NCI-H446 (cell line): ENCODE results near the gene CCDC192.
"Not testable (repeated sequence)": the region's sequence is repeated elsewhere in the genome, so short reads cannot be mapped to it uniquely, and the experiment has no call there.

Experiments used
- DNase-seq, 2 experiments: peaks; one replicate each; lab custom pipeline; 2025; lab: John Stamatoyannopoulos, UW

Gene CCDC192

DNA sequence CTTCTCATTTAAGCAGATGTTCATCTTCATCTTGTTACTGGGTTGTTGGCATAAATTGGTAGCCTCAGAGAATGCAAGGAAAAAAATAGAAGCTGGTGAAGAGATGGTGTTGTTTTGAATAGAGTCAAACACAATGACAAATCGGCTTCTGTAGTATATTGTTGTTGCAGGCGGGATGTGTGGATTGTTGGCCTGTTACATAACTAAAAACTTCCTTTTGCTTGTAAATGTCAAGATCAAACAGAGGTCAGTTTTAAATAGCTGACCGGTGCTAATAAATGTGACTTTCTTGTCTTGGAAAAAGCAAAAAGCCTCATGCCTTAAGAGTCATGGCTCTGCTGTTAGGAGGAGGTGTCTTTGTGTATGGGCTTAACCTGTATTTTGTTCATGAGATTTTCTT lies 59.2 kb downstream of the CCDC192 start:
- no peak for DNase-seq

DNA sequence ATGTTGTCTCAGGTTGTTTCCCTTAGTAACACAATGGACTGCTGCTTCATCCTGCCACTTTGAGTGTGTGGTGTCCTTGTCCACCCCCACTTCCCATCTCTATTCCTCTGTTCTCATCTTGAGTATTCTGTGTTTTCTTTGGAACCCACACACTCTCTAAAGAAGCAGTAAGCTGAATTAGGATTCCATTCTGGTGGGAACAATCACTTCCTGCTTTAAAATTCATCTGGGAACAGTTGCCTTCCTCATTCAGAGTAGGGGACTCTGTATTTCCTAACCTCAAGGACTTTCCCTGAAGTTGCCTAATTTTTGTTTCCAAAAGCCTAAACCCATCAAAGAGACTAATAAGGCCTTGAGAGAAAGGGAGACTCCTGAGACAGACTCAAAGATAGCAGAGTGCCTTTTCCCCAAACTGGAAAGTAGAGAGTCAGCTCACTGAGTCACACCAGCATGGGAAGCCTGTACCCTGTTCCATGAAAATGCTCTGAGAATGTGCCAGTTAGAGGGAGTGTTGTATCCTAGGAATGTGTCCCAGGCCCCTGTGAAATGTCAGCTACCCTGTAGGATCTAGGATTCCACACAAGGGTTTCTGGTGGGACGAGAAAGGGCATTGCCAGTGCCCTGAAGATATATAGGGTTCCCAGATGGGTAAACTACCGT lies 63.6 kb downstream of the CCDC192 start:
- no peak for DNase-seq

- DNase-seq: no peak
Measured at GRCh38 chr5:127769386-127769785, 66.2 kb downstream of the CCDC192 start.

DNA sequence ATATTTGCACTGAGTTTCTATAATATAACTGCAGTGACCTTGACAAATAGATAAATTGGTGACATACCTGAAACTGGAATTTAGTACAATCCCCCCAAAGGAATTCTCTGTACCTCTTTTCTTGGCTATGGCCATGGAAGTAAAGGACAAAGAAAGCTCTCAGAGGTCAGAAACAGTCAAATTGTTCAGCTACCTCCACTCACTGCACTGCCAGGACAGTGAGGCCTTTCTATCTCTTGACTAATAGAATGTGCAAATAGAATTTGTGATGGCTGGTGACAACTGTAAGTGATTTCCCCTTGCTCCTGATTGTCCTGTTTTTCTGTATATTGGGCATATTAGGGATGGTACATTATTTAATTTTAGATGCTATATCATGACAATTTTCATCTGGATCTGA lies 67.1 kb downstream of the CCDC192 start:
- DNase-seq: no peak

DNA sequence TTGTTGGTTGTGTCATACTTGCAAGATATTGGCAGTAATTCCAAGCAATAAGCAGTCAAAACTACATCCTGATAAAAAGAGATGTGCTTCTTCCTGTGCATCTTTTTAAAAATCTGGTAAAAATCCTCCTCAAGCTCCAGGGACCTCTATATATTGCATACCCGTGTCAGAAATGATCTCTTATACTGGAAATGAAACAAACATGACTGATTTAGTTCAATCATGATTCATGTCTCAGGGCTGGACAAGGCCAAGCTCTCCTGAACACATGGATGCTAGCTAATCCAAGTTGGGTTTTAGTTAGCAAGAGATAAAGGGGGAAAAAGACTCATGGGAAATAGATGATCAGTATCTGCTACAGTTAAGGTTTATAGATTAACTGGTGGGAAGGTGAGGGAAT lies 69.3 kb downstream of the CCDC192 start:
- no peak for DNase-seq

GRCh38 chr5:127774221-127774620 lies 71.0 kb downstream of the CCDC192 start:
- DNase-seq: no peak

DNA sequence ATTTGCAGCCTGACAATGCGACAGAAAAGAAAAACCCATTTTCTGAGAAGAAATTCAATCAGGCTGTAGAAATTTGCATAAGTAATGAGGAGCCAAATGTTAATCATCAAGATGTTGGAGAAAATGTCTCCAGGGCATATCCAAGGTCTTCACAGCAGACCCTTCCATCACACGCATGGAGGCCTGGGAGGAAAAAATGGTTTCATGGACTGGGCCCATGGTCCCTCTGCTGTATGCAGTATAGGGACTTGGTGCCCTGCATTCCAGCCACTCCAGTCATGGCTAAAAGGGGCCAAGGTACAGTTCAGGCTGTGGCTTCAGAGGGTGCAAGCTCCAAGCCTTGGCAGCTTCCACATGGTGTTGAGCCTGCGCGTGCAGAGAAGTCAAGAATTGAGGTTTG lies 73.3 kb downstream of the CCDC192 start:
- DNase-seq: no peak

DNA sequence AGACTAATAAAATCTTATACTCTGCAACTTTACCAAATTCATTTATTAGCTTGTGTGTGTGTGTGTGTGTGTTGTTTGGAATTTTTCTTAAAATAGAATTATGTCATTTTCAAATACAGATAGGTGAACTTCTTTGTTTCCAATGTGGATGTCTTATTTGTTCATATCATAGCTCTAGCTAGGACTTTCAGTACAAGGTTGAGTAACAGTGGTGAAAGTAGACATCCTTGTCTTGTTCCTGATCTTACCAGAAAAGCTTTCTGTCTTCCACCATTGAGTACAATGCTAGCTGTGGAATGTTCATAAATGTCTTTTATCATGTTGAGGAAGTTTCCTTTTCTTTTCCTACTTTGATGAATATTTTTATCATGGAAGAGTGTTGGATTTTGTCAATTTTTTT lies 74.8 kb downstream of the CCDC192 start:
- no peak for DNase-seq

DNA sequence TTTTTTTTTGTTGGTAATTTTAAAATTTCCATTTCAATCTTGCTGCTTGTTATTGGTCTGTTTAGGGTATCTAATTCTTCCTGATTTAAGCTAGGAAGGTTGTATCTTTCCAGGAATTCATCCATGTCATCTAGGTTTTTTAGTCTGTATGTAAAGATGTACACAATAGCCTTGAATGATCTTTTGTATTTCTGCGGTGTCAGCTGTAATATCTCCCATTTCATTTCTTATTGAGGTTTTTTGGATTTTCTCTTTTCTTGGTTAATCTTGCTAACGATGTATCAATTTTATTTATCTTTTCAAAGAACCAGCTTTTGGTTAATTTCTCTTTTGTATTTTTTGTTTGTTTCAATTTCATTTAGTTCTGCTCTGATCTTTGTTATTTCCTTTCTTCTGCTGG lies 79.3 kb downstream of the CCDC192 start:
- DNase-seq: not testable (repeated sequence)

DNA sequence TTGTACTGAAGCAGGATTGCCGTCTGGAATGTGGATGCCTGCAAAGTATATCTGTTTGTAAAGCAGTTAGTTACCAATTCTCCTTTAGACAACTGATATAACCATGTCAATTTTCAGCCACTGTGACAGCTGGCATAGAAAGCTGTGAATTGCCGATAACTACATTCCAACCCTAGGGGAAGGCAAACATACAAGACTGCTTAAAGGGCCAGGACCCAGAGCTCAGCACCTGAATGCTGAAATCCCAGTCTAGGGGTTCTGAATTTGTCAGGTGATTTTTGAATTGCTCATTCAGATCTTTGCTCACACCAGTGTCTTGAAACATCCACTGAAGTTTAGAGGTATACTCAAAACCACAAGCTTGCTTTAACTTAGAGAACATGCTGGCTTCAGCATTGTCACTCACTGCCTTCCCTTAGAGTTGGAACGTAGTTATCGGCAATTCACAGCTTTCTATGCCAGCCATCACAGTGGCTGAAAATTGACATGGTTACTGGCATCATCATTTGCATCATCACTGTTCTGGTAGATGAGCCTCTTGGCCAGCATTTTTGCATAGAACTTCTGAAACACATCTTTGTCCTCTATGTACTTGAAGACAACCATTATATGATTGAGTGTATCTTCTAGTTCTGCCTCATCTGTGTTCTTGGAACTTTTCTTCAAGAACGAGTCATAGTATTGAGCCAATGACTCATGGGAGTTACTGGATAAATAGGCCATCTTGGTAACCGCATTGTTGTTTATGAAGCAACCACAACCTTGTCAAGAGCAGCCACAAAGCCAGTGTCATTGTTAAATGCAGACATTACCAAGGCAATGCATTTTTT lies 82.1 kb downstream of the CCDC192 start:
- DNase-seq: no peak

GRCh38 chr5:127791439-127791838 lies 88.2 kb downstream of the CCDC192 start:
- no peak for DNase-seq

GRCh38 chr5:127791908-127792307 lies 88.7 kb downstream of the CCDC192 start:
- not testable (repeated sequence) for DNase-seq

- no peak for DNase-seq
Measured at GRCh38 chr5:127793052-127793451, 89.9 kb downstream of the CCDC192 start.

DNA sequence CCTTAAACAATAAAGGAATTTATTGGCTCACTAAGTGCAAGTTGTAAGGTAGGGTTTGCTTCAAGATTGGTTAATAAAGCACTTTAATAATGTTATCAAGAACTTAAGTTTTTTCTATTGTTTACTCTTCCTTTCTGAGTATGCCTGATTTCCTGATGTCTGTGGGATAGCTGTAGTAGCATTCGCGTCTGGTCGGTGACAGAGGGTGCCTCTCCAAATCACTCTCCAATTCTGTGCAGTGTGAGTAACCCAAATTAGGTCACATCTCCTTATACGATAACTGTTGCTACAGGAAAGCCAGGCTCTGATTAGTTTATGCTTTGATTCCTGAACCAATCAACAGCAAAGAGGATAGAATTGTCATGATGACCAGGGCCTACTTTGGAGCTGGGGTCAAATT lies 90.7 kb downstream of the CCDC192 start:
- DNase-seq: no peak

DNA sequence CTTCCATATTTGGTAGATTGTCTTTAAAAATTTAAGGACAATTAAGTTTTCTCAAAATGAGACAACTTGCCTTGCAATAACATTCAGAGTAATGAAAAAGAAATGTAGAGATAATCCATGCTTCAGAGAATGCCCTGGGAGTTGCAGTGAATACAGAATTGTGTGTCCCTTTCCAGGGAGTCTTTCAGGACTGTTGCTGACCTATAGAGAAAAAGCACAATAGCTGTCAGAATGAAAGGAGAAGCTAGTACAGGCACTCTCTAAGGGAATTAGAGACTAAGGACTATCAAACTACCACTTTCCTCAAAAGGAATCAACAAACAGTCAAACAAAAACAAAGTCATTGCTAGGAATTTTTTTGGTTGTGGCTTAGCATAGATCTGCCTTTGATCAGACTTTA lies 93.0 kb downstream of the CCDC192 start:
- no peak for DNase-seq

GRCh38 chr5:127799293-127799905 lies 96.2 kb downstream of the CCDC192 start:
- no peak for DNase-seq

DNA sequence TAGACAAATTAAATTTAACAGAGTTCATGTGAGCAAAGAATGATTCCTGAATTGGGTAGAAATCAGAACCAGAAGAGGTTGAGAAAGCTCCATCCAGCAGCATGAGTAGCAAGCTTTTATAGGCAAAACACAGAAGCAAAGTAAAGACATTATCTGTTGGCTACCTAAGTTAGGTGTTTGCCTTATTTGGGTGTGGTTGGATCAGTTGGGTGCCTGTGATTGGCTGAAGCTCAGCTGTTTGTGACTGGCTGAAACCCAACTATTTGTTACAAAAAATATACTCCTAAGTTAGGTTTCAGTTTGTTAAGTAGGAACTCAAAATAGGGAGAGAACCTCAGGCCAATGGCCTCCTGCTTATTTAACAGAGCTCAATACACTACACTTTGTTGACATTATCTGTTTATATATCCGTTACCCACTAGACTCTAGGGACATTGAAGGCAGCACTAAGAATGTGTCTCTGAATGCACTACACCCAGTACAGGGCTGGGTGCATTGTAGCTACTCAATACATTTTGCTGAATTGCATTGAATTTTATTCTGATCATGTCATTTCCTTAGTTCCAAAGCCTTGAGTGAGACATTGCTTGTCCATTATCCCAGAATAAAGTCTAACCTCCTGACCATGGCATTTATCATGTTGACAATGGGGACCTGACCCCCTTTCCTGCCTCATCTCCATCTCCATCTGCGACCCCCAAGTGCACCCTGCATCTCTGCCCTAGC lies 98.7 kb downstream of the CCDC192 start:
- DNase-seq: no peak

DNA sequence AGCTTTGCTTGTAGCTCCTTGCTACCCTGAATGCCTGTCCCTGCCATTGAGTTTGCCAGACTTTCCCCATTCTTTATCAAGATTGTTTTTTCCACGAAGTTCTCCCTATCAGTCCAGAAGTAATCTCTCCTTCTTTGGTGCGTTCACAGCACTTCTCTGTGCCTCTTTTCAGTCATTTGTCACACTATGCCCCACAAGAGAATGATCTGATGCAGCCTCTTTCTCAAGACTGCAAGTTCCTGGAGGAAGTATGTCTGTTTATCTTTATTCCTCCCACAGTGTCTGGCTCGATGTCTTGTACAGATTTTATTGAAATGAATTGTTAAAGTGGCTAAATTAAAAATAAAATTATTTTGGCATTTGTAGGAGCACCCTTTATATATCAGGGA lies 99.3 kb downstream of the CCDC192 start:
- DNase-seq: no peak

DNA sequence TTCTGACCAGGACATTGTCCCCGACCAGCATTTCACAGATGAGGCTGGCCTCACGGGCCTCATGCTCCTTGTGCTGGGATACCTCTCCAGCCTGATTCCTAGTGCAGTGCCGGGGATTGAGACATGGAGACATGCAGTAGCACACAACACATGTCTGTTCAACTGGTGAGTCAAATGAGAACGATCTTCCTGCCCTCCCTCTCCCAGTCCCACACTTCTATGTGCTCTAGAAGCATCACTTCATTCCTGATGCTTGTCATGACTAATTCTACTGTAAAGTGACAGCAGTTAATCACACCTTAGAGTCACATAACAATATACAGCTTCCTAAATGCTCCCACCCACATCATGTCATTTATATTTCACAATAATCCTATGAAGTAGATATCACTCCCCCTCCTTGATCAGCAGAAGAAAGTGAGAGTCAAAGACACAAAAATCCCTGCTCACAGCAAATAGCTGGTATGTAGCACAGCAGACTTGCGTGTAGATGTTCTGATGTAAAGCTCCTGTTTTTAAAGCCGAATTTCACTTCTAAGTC lies 101.8 kb downstream of the CCDC192 start:
- DNase-seq: no peak

GRCh38 chr5:127805448-127805847 lies 102.3 kb downstream of the CCDC192 start:
- no peak for DNase-seq

- DNase-seq: no peak
Measured at GRCh38 chr5:127806776-127807175, 103.6 kb downstream of the CCDC192 start.

DNA sequence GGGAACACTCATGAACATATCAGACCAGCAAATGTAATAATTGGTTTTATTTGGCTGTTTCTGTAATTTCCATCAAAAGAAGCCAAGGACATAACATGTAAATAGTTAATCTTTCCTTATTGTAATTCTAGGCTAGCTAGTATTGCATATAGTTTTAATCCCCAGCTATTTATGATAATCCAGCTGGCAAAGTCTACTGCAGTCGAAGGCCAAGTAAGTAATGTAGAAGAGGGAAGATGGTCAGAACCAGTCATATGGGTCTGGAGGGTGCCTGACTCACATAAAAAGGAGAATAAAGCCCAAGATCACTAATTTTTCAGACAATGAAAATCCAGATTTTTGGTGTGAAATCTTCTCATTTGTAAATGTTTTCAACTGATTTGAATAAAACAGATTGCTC lies 106.3 kb downstream of the CCDC192 start:
- no peak for DNase-seq
